HG02981 (cell line): ENCODE measurements around the gene R3HDM2.

Experiments used
- ATAC-seq: cut with Tn5 transposase; IDR thresholded peaks from one replicate; pipeline ENCODE4 v1.9.1; 2021; ENCODE audit warnings: mild to moderate bottlenecking, moderate library complexity; ENCODE audit not compliant: unreplicated experiment

R3HDM2 gene

DNA sequence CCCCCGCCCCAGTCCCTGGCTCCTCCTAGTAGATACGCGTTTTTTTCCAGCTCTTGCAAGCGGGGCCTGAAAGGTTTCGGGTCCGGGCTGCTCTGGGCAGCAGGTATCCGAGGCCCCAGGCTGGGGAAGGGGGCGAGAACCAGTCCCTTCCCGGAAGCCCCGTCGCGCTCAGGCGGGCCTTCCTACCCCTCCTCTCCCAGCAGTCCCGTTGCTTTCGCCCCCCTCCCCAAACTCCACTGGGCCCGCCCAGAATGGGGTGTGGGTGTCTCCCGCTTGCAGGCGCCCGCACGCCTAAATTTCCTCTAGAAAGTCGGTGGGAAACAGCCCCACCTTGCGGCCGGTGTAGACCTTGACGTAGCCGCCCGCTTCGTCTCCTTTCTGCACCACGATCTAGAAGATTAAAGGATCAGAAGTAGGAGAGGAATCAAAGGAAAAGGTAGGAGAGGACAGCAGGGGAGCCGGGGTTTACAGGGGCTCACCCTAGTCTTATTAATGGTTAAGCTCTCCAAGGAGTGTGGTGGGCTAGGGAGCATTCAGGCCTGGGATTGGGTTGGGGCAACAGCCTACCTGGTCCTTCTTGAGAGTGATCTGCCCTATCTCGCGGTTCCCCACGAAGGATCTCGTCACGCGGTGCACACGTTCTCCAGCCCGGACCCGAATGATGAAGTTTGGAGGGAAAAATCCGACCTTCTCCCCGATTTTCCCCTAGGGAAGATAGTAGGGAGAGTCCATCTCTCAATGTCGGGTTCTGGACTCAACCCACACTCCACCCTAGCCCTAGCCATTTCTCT lies 187.1 kb downstream of the R3HDM2 start:
- no peak for ATAC-seq

GRCh38 chr12:57242691-57243454 lies 188.0 kb downstream of the R3HDM2 start:
- peak; percentile 47 for ATAC-seq

GRCh38 chr12:57242329-57242690 lies 188.5 kb downstream of the R3HDM2 start:
- ATAC-seq, result no peak

GRCh38 chr12:57241402-57242310 lies 189.2 kb downstream of the R3HDM2 start:
- no peak for ATAC-seq

- no peak for ATAC-seq
Observed at GRCh38 chr12:57240926-57241401, 189.9 kb downstream of the R3HDM2 start.

DNA sequence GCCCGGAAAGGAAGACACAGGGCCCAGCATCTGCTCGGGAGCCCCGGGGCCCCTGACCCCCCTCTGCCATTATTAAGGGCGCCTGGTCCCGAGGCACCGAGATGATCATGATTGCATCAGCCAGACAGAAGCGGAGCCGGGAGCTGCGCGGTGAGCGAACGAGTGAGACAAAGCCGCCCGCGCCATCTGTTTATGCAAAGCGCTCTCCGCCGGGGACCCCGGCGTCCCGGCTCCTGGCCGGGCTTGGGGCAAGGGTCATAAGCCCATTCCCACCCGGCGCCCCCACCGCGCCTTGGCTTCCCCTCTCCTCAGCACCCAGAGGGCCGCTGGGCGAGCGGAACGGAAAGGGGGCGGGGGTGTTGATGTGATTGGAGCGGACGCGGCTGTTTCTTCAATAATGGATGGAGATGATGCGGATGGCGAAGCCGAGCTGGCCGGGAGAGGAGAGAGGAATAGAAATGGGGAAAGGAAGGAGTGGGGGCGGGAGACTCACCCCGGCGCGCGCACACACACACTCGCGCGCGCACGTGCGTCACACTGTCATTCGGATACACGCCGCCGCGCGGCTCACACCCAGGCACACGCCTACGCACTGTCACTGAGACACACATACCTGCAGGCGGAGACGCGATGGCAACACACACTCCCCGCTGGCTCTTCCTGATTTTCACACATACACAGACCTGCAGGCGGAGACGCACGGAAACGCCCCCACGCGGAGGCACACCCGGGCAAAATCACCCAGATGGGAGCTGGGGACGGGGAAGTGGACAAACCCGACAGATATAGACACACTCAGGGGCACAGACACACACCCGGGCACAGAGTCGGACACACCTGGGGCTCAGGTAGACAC lies 190.5 kb downstream of the R3HDM2 start:
- no peak for ATAC-seq

DNA sequence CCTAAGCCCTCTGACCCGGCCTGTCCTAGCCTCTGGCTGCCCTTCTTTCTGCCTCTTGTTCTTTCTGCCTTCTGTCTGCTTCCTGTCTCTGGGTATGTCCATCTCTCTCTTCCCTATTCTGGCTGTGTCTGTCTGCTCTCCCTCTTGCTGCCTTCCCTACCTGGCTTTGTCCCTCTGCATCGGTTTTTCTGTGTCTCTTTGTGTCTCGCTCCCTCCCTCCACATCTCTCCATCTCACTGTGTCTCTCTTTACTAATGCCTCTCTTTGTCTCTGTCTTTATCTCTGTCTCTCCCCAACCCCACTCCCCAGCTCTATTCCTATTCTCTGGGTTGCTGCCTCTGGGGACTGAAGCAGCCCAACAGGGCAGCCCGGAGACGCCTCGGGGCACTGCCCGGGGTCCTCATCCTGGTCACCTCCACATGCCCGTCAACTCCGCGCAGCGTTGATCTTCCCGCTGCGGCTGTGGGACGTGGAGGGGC lies 191.2 kb downstream of the R3HDM2 start:
- no peak for ATAC-seq

DNA sequence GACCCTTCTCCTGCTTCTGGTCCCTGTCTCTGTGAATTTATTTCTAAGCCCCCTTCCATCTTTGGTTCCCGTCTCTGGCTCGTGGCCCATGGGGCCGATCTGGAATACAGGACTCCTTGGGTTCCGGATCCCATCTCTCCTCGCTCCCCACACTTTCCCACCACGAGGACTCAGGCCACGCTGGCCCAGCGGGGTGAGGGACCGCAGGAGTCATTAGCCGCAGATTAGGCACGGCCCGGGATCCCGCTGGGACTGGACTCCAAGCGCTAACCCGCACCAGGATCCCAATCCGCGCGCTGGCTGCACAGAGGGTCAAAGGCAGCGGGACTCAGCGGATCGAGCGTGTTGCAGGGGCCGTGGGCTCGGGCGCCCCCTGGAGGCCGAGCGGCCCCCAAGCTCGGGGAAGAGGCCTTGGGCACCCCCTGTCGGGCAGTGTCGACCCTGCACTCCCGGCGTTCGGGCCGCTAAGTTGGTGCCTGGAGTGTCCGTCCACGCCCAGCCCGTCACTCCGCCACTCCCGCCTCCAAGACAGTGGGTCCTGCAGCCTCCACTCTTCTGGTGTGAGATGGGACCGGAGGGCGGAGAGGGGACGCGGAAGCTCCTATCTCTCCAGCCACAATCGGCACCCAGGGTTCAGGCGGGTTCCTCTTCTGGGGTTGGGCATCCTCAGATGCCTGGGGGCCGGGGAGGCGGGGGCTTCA lies 191.8 kb downstream of the R3HDM2 start:
- peak; percentile 49 for ATAC-seq

- no peak for ATAC-seq
Observed at GRCh38 chr12:57237932-57238853, 192.7 kb downstream of the R3HDM2 start.

DNA sequence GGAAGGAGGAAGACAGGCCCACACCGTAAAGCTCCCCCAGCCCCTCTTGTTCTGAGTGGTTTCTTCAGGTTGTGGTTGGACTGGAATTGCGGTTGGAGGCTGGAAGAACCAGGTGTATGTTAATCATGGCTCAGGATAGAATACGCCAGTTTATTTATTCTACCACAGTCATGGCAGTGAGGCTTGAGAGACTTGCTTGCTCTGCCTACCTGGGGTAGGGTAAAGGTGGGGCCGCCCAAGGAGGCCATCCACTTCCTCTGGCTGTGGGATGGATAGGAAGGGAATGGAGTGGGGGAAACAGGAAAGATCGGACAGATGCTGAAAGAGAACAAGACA lies 193.3 kb downstream of the R3HDM2 start:
- no peak for ATAC-seq

GRCh38 chr12:57236925-57237595 lies 193.8 kb downstream of the R3HDM2 start:
- ATAC-seq, result no peak

DNA sequence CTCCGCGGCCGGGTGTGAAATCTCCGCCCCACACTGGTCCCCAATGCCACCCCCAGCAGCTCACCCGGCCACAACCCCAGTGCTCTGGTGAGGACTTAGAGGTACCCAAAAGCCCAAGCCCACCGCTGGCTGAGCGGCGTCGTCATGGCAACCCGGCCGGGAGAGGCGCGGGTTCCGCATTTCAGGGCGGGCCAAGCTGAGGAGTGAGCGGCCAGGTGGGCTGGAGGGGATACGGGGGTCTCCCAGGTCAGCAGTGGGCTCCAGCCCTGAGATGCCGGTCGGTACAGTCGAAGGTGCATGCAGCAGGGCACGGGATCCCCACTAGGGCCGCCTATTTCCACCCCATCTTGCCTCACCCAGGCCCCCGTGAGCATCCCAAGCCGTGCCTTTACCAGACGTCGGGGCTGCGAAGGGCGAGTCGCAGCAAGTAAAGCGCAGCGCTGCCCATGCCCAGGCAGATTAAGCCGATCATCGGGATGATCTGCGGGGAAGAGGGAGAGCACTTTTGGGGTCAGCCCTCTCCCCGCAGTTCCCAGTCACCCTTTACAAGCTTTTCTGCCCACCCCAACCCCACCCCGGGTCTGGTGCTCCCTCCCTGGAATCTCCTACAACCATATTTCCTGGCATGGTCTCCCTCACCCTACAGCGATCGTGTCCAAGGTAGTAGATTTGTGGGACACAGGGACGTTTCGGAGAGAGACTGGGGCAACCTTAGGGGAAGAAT lies 194.5 kb downstream of the R3HDM2 start:
- ATAC-seq, result no peak

GRCh38 chr12:57235728-57236131 lies 195.1 kb downstream of the R3HDM2 start:
- no peak for ATAC-seq

DNA sequence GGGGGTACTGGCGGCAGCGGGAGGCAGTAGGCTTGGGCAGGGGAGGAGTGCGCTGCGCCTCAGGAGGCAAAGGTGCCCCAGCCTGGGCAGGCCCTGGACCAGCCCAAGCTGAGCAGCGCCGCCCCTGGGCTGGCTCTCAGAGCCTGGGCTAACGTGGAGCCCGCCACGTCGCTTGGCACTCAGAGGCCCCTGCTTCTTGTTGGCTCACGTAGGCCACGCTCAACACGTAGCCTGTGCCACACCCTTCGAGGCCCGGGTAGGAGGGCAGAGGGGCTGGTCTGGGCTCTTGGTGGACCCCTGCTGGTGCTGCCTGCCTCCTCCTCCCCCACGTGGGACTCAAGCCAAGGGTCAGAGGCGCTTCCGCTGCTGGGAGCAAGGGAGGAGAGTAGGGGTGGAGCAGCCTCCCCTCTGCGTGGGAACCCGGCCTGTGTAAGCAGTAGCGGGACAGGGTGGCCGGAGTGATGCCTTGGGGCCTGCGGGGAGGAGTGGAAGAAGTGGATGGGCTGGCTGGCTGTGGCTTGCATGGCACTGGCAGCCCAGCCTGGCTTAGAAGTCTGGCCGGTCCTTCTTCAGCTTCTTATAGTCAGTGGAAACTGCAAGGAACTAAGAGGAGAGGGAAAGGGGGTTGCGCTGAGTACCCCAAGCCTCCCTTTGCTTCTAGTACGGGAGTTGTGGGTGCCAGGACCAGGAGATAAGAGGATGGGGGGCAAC lies 195.7 kb downstream of the R3HDM2 start:
- ATAC-seq, result no peak

DNA sequence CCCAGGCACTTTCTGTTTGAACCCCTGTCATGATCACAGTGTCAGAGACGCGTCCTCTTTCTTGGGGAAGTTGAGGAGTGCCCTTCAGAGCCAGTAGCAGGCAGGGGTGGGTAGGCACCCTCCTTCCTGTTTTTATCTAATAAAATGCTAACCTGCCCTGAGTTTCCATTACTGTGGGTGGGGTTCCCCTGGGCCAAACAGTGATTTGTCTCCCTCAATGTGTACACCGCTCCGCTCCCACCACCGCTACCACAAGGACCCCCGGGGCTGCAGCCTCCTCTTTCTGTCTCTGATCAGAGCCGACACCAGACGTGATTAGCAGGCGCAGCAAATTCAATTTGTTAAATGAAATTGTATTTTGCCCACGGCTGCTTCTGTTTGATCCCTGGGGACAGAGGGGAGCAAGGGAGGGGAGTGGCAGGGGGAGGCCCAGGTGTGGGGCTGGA lies 196.2 kb downstream of the R3HDM2 start:
- ATAC-seq, result no peak

GRCh38 chr12:57234233-57234570 lies 196.6 kb downstream of the R3HDM2 start:
- no peak for ATAC-seq
